ENCODE results near the gene TTLL10.

Gene TTLL10

DNA sequence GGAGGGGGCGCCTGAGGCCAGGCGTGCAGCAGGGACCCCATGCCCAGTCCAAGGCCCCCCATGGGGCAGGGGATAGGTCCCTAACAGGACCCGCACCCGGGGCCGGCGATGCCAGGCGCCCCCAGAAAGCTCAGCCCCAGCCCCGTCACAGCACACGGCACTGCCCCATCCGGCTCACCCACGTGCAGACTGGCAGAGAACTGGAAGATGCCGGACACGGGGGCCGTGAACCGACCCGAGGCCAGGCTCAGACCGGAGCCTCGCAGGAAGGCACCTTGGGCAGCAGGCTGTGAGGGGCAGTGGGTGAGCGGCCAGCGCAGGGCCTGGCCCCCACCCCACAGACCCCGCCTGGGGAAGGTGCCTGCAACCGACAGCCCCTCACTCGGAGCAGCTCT is 69.6 kb downstream of the TTLL10 start:
- peaks cover 15% of the 10 kb centered on the region for H3K27me3 ChIP-seq (ENCODE audit: insufficient read depth, poor library complexity, severe bottlenecking)
- H3K4me3 ChIP-seq (replicated peaks; ENCODE audit: insufficient read depth, low read length): no peak overlapping the region
- no peak for DNase-seq (ENCODE audit: low read depth in 1 of 2, low spot score in 1 of 2)
- TF ChIP-seq, protein P1, sequence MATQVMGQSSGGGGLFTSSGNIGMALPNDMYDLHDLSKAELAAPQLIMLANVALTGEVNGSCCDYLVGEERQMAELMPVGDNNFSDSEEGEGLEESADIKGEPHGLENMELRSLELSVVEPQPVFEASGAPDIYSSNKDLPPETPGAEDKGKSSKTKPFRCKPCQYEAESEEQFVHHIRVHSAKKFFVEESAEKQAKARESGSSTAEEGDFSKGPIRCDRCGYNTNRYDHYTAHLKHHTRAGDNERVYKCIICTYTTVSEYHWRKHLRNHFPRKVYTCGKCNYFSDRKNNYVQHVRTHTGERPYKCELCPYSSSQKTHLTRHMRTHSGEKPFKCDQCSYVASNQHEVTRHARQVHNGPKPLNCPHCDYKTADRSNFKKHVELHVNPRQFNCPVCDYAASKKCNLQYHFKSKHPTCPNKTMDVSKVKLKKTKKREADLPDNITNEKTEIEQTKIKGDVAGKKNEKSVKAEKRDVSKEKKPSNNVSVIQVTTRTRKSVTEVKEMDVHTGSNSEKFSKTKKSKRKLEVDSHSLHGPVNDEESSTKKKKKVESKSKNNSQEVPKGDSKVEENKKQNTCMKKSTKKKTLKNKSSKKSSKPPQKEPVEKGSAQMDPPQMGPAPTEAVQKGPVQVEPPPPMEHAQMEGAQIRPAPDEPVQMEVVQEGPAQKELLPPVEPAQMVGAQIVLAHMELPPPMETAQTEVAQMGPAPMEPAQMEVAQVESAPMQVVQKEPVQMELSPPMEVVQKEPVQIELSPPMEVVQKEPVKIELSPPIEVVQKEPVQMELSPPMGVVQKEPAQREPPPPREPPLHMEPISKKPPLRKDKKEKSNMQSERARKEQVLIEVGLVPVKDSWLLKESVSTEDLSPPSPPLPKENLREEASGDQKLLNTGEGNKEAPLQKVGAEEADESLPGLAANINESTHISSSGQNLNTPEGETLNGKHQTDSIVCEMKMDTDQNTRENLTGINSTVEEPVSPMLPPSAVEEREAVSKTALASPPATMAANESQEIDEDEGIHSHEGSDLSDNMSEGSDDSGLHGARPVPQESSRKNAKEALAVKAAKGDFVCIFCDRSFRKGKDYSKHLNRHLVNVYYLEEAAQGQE (IDR thresholded peaks at IDR 0.05; ENCODE audit: insufficient replicate concordance, low read depth): no peak
- no peak for TF ChIP-seq GABPA (IDR thresholded peaks at IDR 0.05; ENCODE audit: low read depth)
- TF ChIP-seq POLR2AphosphoS5 (IDR thresholded peaks at IDR 0.05; ENCODE audit: low read depth): no peak
- TF ChIP-seq SPI1 (IDR thresholded peaks at IDR 0.05; ENCODE audit: borderline replicate concordance, low read depth): no peak
- TF ChIP-seq, protein P2, sequence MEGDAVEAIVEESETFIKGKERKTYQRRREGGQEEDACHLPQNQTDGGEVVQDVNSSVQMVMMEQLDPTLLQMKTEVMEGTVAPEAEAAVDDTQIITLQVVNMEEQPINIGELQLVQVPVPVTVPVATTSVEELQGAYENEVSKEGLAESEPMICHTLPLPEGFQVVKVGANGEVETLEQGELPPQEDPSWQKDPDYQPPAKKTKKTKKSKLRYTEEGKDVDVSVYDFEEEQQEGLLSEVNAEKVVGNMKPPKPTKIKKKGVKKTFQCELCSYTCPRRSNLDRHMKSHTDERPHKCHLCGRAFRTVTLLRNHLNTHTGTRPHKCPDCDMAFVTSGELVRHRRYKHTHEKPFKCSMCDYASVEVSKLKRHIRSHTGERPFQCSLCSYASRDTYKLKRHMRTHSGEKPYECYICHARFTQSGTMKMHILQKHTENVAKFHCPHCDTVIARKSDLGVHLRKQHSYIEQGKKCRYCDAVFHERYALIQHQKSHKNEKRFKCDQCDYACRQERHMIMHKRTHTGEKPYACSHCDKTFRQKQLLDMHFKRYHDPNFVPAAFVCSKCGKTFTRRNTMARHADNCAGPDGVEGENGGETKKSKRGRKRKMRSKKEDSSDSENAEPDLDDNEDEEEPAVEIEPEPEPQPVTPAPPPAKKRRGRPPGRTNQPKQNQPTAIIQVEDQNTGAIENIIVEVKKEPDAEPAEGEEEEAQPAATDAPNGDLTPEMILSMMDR (IDR thresholded peaks at IDR 0.05; ENCODE audit: insufficient read depth, low read length): no peak
- no peak overlapping the region for H3K27ac ChIP-seq (replicated peaks)

DNA sequence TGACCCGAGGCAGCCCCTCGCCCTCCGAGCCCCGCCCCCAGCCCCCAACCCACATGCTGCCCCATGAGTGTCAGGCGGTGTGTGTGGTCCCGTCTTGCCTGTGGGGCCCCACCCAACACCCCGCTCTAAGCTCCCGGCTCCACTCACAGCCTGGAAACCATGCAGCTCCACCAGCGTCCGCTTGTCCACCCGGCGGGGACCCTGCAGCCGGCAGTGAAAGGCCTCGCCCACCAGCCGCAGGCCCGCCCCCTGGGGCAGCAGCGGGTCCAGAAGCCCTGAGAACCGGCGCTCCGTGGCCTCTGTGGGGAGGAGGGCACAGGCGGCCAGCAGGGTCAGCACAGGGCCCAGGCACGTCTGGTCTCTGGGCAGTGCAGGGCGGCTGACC is 70.1 kb downstream of the TTLL10 start:
- no peak for DNase-seq (ENCODE audit: low read depth in 1 of 2, low spot score in 1 of 2)
- Histone ChIP-seq H3K27me3 (ENCODE audit: insufficient read depth, poor library complexity, severe bottlenecking) (peaks cover 10% of the 10 kb centered on the region), H3K27ac (replicated peaks) (no peak overlapping the region), H3K4me3 (replicated peaks; ENCODE audit: insufficient read depth, low read length) (no peak overlapping the region)
- no peak for TF ChIP-seq POLR2AphosphoS5 (IDR thresholded peaks at IDR 0.05; ENCODE audit: low read depth)
- TF ChIP-seq, protein P2 (IDR thresholded peaks at IDR 0.05; ENCODE audit: insufficient read depth, low read length): no peak
- TF ChIP-seq SPI1 (IDR thresholded peaks at IDR 0.05; ENCODE audit: borderline replicate concordance, low read depth): no peak
- TF ChIP-seq, protein P1 (IDR thresholded peaks at IDR 0.05; ENCODE audit: insufficient replicate concordance, low read depth): no peak
- TF ChIP-seq GABPA (IDR thresholded peaks at IDR 0.05; ENCODE audit: low read depth): no peak

DNA sequence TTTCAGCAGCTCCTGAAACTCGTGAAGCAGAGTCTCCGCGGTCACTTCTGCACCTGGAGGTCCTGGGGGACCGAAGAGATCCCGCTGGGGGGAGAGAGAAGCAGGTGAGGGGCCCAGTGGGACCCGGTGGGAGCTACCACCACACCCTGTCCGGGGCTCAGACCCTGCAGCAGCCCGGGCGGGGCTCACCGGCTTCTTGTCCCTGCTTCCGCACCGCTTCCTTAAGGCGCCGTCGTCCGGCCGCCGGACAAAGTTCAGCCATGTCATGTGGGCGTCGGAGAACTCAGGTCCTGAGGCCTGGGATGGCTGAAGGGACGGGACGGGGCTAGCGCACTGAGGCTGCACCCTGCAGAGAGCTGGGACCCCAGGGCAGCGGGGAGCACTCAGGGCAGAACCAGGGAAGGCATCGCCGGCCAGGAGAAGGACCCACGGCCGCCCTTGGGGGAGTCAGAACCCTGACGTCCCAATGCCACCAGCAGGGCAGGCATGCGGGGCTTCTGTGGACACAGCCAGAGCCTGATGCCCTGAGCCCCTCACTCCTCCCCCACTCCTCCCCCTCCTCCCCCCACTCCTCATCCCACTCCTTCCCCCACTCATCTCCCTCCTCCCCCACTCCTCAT is 70.6 kb downstream of the TTLL10 start:
- H3K27me3 ChIP-seq (ENCODE audit: insufficient read depth, poor library complexity, severe bottlenecking): peaks cover 10% of the 10 kb centered on the region

More for the DNA sequence above, 70.6 kb downstream of the TTLL10 start:
- Histone ChIP-seq H3K4me3 (replicated peaks; ENCODE audit: insufficient read depth, low read length) (no peak overlapping the region), H3K27ac (replicated peaks) (no peak overlapping the region)
- no peak for DNase-seq (ENCODE audit: low read depth in 1 of 2, low spot score in 1 of 2)
- TF ChIP-seq SPI1 (IDR thresholded peaks at IDR 0.05; ENCODE audit: borderline replicate concordance, low read depth) (no peak), GABPA (IDR thresholded peaks at IDR 0.05; ENCODE audit: low read depth) (no peak), POLR2AphosphoS5 (IDR thresholded peaks at IDR 0.05; ENCODE audit: low read depth) (no peak)
- TF ChIP-seq, protein P1 (IDR thresholded peaks at IDR 0.05; ENCODE audit: insufficient replicate concordance, low read depth): no peak
- TF ChIP-seq, protein P2 (IDR thresholded peaks at IDR 0.05; ENCODE audit: insufficient read depth, low read length): no peak

Data from HL-60 (cell line).